Measurements from ENCODE around the gene LRP1B. TPM values are rescaled to one million over a fixed set of nuclear protein-coding genes. Genes with fewer than 3 reads are reported as not detected.

The LRP1B gene
- total RNA-seq, 2 donors from 2014 or later: 0.02 TPM; not detected in 1

DNA sequence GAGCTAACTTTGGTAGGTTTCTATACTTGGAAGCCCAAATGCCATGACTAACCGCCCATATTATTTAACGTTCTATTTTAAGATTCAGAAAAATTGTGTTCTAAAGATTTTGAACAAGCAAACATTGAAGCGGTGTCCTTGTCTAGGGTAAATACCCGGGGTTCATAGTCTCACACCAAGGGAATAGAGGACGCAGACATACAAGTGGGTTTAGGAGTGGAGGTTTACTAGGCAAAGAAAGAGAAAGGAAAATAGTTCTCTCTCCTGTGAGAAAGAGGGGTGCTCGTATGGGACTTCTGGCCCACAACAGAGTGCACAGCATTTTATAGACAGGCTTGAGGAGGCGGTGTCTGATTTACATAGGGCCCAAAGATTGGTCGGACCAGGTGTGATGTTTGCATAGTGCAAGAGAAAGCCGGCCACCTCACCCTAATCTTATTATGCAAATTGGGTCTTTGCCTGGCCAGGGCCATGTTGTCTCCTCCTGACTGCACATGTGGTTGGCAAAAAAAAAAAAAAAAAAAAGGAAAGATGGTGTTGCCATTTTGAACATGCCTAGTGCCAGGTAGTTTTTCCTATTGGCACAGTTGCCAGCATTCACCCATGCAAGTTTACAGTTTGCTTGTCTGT, 1062.6 kb downstream of the LRP1B start:
- Mint-ChIP-seq H3K4me3 (no peak overlapping the region), H3K4me1 (no peaks in the 10 kb centered on the region), H3K36me3 (ENCODE audit: low read depth) (no peaks in the 10 kb centered on the region), H3K27ac (no peak overlapping the region), H3K27me3 (no peaks in the 10 kb centered on the region)
- no peak for DNase-seq
- no peaks in the 10 kb centered on the region for H3K9me3 ChIP-seq (ENCODE audit: control insufficient read depth, low read length, poor library complexity, severe bottlenecking)
- ATAC-seq: no peak

DNA sequence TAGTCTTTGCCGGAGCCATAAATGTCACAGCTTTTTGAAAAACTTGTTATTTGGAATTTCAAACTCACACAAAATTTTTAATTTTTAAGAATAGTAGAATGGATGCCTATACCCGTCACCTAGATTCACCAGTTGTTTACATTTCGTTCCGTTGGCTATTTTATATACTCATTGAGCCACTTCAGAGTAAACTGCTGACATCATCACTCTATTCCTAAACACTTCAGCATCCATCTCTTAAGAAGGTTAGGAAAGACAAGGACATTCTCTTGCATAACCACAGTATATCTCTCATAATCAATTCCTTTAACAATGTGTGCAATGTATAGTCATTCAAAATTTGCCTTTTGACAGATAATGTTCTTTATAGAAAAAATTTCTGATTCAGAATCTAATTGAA, 1065.8 kb downstream of the LRP1B start:
- ATAC-seq (no peak), DNase-seq (no peak)
- no peaks in the 10 kb centered on the region for H3K9me3 ChIP-seq (ENCODE audit: control insufficient read depth, low read length, poor library complexity, severe bottlenecking)
- Mint-ChIP-seq H3K27me3 (no peaks in the 10 kb centered on the region), H3K4me3 (no peak overlapping the region), H3K36me3 (ENCODE audit: low read depth) (no peaks in the 10 kb centered on the region), H3K27ac (no peak overlapping the region), H3K4me1 (no peaks in the 10 kb centered on the region)

GRCh38 chr2:141063406-141063805, 1067.4 kb downstream of the LRP1B start:
- H3K9me3 ChIP-seq (ENCODE audit: control insufficient read depth, low read length, poor library complexity, severe bottlenecking): no peaks in the 10 kb centered on the region
- DNase-seq (no peak), ATAC-seq (no peak)
- Mint-ChIP-seq H3K4me1 (no peaks in the 10 kb centered on the region), H3K36me3 (ENCODE audit: low read depth) (no peaks in the 10 kb centered on the region), H3K27me3 (no peaks in the 10 kb centered on the region), H3K27ac (no peak overlapping the region), H3K4me3 (no peak overlapping the region)

- Mint-ChIP-seq H3K4me1 (no peaks in the 10 kb centered on the region), H3K36me3 (ENCODE audit: low read depth) (no peaks in the 10 kb centered on the region), H3K4me3 (no peak overlapping the region), H3K27me3 (no peaks in the 10 kb centered on the region), H3K27ac (no peak overlapping the region)
- no peaks in the 10 kb centered on the region for H3K9me3 ChIP-seq (ENCODE audit: control insufficient read depth, low read length, poor library complexity, severe bottlenecking)
- ATAC-seq: no peak
- no peak for DNase-seq
Observed at GRCh38 chr2:141062443-141062842, 1068.4 kb downstream of the LRP1B start.

DNA sequence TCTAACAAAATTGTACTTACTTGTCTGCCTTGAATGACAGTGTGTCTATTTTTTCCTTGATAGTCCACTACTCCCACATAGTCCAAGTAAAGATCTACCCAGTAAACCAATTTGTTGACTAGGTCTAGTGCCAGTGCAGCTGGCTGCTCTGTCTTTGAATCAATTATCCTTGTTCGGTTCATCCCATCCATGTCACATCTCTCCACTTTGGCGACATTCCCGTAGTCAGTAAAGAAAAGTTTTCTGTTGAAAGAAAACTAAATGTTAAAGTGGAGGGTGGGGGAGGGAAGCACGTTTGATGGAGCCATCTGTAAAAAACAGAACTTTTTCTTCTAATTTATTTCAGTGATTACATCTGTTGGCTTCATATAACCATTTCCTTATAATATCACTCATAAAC, 1068.8 kb downstream of the LRP1B start:
- no peak overlapping the region for H3K4me3 Mint-ChIP-seq
- DNase-seq (no peak), ATAC-seq (no peak)
- no peaks in the 10 kb centered on the region for H3K27me3 Mint-ChIP-seq
- H3K36me3 Mint-ChIP-seq (ENCODE audit: low read depth): no peaks in the 10 kb centered on the region
- H3K27ac Mint-ChIP-seq: no peak overlapping the region
- no peaks in the 10 kb centered on the region for H3K4me1 Mint-ChIP-seq
- H3K9me3 ChIP-seq (ENCODE audit: control insufficient read depth, low read length, poor library complexity, severe bottlenecking): no peaks in the 10 kb centered on the region

- no peaks in the 10 kb centered on the region for H3K4me1 Mint-ChIP-seq
- ATAC-seq (no peak), DNase-seq (no peak)
- H3K9me3 ChIP-seq (ENCODE audit: control insufficient read depth, low read length, poor library complexity, severe bottlenecking): no peaks in the 10 kb centered on the region
- no peak overlapping the region for H3K27ac Mint-ChIP-seq
- no peaks in the 10 kb centered on the region for H3K27me3 Mint-ChIP-seq
- H3K36me3 Mint-ChIP-seq (ENCODE audit: low read depth): no peaks in the 10 kb centered on the region
- no peak overlapping the region for H3K4me3 Mint-ChIP-seq
Observed at GRCh38 chr2:141058556-141058955, 1072.3 kb downstream of the LRP1B start.

DNA sequence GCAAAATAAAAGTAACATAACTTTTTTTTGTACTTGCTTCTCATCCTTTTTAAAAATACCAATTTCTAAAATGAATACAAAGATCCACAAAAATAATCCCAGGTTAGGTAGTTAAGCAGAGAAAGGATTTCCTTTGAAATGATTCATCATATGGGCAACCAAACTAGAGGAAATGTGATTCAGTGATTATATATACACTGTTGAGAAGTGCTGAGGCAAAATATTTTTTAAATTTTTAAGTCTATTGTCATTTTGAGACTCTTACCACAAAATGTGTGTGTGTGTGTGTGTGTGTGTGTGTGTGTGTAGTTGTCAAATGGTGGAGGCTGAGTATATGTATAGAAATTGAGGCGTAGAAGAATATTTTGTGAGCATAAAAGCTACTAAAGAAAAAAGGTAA, 1075.3 kb downstream of the LRP1B start:
- H3K9me3 ChIP-seq (ENCODE audit: control insufficient read depth, low read length, poor library complexity, severe bottlenecking): no peaks in the 10 kb centered on the region
- ATAC-seq (no peak), DNase-seq (no peak)
- Mint-ChIP-seq H3K4me3 (no peak overlapping the region), H3K36me3 (ENCODE audit: low read depth) (no peaks in the 10 kb centered on the region), H3K27ac (no peak overlapping the region), H3K4me1 (no peaks in the 10 kb centered on the region), H3K27me3 (no peaks in the 10 kb centered on the region)

GRCh38 chr2:141048951-141049350, 1081.9 kb downstream of the LRP1B start:
- no peaks in the 10 kb centered on the region for H3K9me3 ChIP-seq (ENCODE audit: control insufficient read depth, low read length, poor library complexity, severe bottlenecking)
- ATAC-seq: no peak
- H3K4me3 Mint-ChIP-seq: no peak overlapping the region

GRCh38 chr2:141041281-141041680, 1089.5 kb downstream of the LRP1B start:
- Mint-ChIP-seq H3K4me3 (no peak overlapping the region), H3K4me1 (no peaks in the 10 kb centered on the region), H3K27ac (no peak overlapping the region), H3K27me3 (no peaks in the 10 kb centered on the region), H3K36me3 (ENCODE audit: low read depth) (no peaks in the 10 kb centered on the region)
- no peak for ATAC-seq
- no peaks in the 10 kb centered on the region for H3K9me3 ChIP-seq (ENCODE audit: control insufficient read depth, low read length, poor library complexity, severe bottlenecking)
- no peak for DNase-seq

More at GRCh38 chr2:141048951-141049350, 1081.9 kb downstream of the LRP1B start:
- H3K36me3 Mint-ChIP-seq (ENCODE audit: low read depth): no peaks in the 10 kb centered on the region
- no peak overlapping the region for H3K27ac Mint-ChIP-seq
- no peaks in the 10 kb centered on the region for H3K27me3 Mint-ChIP-seq
- no peaks in the 10 kb centered on the region for H3K4me1 Mint-ChIP-seq
- DNase-seq: no peak

GRCh38 chr2:141038341-141038740, 1092.5 kb downstream of the LRP1B start:
- H3K9me3 ChIP-seq (ENCODE audit: control insufficient read depth, low read length, poor library complexity, severe bottlenecking): no peaks in the 10 kb centered on the region
- no peaks in the 10 kb centered on the region for H3K27me3 Mint-ChIP-seq
- H3K4me1 Mint-ChIP-seq: no peaks in the 10 kb centered on the region
- no peaks in the 10 kb centered on the region for H3K36me3 Mint-ChIP-seq (ENCODE audit: low read depth)
- no peak overlapping the region for H3K27ac Mint-ChIP-seq
- no peak overlapping the region for H3K4me3 Mint-ChIP-seq
- no peak for ATAC-seq
- DNase-seq: no peak

DNA sequence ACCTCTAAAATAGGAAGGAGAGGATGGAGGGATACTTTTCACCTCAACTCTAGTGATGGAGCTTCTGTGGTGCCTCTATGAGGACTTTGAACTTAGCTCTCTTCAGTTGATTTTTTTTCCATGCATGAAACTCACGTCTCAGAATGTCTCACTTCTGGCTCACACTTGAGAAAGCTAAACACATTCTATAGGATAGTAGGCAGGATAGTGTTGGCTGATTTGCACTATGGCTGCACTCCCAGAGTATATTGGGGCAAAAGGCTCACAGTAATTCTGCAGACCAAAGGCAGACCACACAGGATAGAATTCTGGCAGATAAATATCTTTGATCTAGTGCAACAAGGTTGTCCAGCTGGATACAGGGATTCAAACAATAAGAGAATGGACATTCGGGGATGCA, 1093.5 kb downstream of the LRP1B start:
- no peaks in the 10 kb centered on the region for H3K27me3 Mint-ChIP-seq
- H3K27ac Mint-ChIP-seq: no peak overlapping the region
- no peak overlapping the region for H3K4me3 Mint-ChIP-seq
- DNase-seq (no peak), ATAC-seq (no peak)
- H3K36me3 Mint-ChIP-seq (ENCODE audit: low read depth): no peaks in the 10 kb centered on the region
- H3K9me3 ChIP-seq (ENCODE audit: control insufficient read depth, low read length, poor library complexity, severe bottlenecking): no peaks in the 10 kb centered on the region
- no peaks in the 10 kb centered on the region for H3K4me1 Mint-ChIP-seq

DNA sequence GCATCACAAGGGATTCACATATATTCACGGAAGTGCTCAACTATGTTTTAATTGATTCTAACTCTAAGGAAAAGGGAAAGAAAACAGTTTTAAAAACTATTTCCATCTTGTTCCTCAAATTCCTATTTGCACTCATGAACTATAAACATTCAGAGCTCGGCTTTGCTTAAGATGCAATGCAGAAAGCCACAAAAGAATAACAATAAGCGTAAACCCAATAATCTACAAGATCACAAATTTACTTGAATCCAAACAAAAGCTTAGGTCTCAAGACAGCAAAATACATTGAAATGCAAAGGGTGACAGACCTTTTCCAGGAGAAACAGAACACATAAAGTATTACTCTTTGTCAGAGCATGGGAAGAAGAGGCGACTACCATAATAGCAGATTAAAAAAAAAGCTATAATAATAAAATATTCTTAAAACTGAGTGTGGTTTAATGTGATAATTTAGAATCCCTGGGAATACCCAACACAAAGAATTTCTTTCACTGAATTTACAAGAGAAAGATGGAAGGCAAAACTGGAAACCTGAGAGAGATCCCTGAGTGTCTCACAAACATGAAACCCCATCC, 1094.9 kb downstream of the LRP1B start:
- no peaks in the 10 kb centered on the region for H3K27me3 Mint-ChIP-seq
- H3K4me3 Mint-ChIP-seq: no peak overlapping the region
- DNase-seq (no peak), ATAC-seq (no peak)
- H3K4me1 Mint-ChIP-seq: no peaks in the 10 kb centered on the region
- no peaks in the 10 kb centered on the region for H3K36me3 Mint-ChIP-seq (ENCODE audit: low read depth)
- no peaks in the 10 kb centered on the region for H3K9me3 ChIP-seq (ENCODE audit: control insufficient read depth, low read length, poor library complexity, severe bottlenecking)
- H3K27ac Mint-ChIP-seq: no peak overlapping the region

DNA sequence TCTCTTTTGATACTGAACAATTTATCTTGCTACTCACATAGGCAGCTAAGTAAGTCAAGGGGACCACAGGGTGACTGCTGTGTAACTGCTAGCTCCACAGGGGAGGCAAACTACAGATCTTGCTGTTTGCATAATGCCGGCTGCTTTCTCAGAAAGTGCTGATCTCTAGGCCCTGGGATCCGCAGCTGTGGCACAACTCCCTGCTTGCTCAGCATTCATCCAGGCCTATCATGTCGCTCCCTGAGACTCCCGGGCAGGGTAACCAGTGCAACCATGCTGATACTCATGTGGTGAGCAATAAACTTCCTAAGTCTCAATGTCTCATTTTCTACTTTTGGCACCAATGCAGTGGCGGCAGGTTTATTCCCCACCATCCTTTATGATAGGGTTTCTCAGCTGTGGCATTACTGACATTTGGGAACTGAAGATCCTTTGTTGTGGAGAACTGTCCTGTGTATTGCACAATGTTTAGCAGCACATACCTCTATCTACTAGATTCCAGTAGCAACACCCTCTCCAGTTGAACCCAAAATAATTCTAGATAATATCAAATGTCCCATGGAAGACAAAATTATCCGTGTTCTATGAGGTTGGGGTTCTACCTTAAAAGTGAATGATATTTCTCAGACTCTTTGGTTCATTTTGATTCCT, 1101.3 kb downstream of the LRP1B start:
- no peak overlapping the region for H3K4me3 Mint-ChIP-seq
- DNase-seq: no peak
- no peaks in the 10 kb centered on the region for H3K36me3 Mint-ChIP-seq (ENCODE audit: low read depth)
- no peak overlapping the region for H3K27ac Mint-ChIP-seq
- ATAC-seq: no peak
- no peaks in the 10 kb centered on the region for H3K9me3 ChIP-seq (ENCODE audit: control insufficient read depth, low read length, poor library complexity, severe bottlenecking)
- H3K4me1 Mint-ChIP-seq: no peaks in the 10 kb centered on the region
- no peaks in the 10 kb centered on the region for H3K27me3 Mint-ChIP-seq

GRCh38 chr2:141027221-141027620, 1103.6 kb downstream of the LRP1B start:
- ATAC-seq (no peak), DNase-seq (no peak)
- H3K4me1 Mint-ChIP-seq: no peaks in the 10 kb centered on the region
- no peaks in the 10 kb centered on the region for H3K36me3 Mint-ChIP-seq (ENCODE audit: low read depth)
- H3K27me3 Mint-ChIP-seq: no peaks in the 10 kb centered on the region
- H3K27ac Mint-ChIP-seq: no peak overlapping the region
- no peaks in the 10 kb centered on the region for H3K9me3 ChIP-seq (ENCODE audit: control insufficient read depth, low read length, poor library complexity, severe bottlenecking)
- no peak overlapping the region for H3K4me3 Mint-ChIP-seq

All from T-helper 17 cell (primary cell).